Globus pallidus (tissue), 1 donor: ENCODE results near the gene CELSR3.

Experiments
- DNase-seq: peaks from one replicate; pipeline ENCODE4 v3.0.0-alpha.2; 2015; ENCODE audit warnings: low spot score

Gene CELSR3

GRCh38 chr3:48660800-48661400 is 1.8 kb downstream of the CELSR3 start:
- DNase-seq = no peak

GRCh38 chr3:48656841-48657281 is 5.8 kb downstream of the CELSR3 start:
- DNase-seq = no peak

- peak; percentile 36 for DNase-seq
Measured at GRCh38 chr3:48656061-48656840, 6.4 kb downstream of the CELSR3 start.

- DNase-seq = no peak
Measured at GRCh38 chr3:48655606-48656005, 7.1 kb downstream of the CELSR3 start.

GRCh38 chr3:48655063-48655462 is 7.6 kb downstream of the CELSR3 start:
- DNase-seq = no peak

GRCh38 chr3:48652923-48653715 is 9.6 kb downstream of the CELSR3 start:
- no peak for DNase-seq

GRCh38 chr3:48651771-48652170 is 10.9 kb downstream of the CELSR3 start:
- no peak for DNase-seq

GRCh38 chr3:48650723-48651122 is 12.0 kb downstream of the CELSR3 start:
- no peak for DNase-seq

GRCh38 chr3:48648188-48648850 is 14.4 kb downstream of the CELSR3 start:
- DNase-seq = no peak

- DNase-seq = no peak
Measured at GRCh38 chr3:48647714-48648113, 15.0 kb downstream of the CELSR3 start.

GRCh38 chr3:48644898-48645760 is 17.6 kb downstream of the CELSR3 start:
- no peak for DNase-seq

- no peak for DNase-seq
Measured at GRCh38 chr3:48642605-48643004, 20.1 kb downstream of the CELSR3 start.

GRCh38 chr3:48641396-48641795 is 21.3 kb downstream of the CELSR3 start:
- DNase-seq = no peak

- no peak for DNase-seq
Measured at GRCh38 chr3:48639944-48640606, 22.6 kb downstream of the CELSR3 start.

- DNase-seq = no peak
Measured at GRCh38 chr3:48637305-48637704, 25.4 kb downstream of the CELSR3 start.

GRCh38 chr3:48636149-48636655 is 26.5 kb downstream of the CELSR3 start:
- DNase-seq = no peak

GRCh38 chr3:48635222-48636021 is 27.3 kb downstream of the CELSR3 start, which contains the start of gene SLC26A6:
Gene SLC26A6 (minus strand): TSS chr3:48635461. CDS start chr3:48635393, 68 bp downstream.
- DNase-seq = peak; percentile 95

- DNase-seq = peak; percentile 21
Measured at GRCh38 chr3:48634661-48635221, 27.9 kb downstream of the CELSR3 start.

- no peak for DNase-seq
Measured at GRCh38 chr3:48633743-48634142, 28.9 kb downstream of the CELSR3 start.
